C4-2B (cell line): Measurements from ENCODE around the gene PKDCC.
"Not testable (repeated sequence)": the region's sequence is repeated elsewhere in the genome, so short reads cannot be mapped to it uniquely, and the experiment has no call there.

Source experiments
- H3K27ac ChIP-seq: fragments of 450-650 bp; 2 replicates; pipeline ENCODE4 v1.5.1; 2017
- CTCF ChIP-seq: fragments of 450-650 bp; conservative IDR thresholded peaks from 2 replicates; pipeline ENCODE4 v1.5.1; 2017; ENCODE audit warnings: mild to moderate bottlenecking
- ZFX ChIP-seq: fragments of 450-650 bp; IDR thresholded peaks from 2 replicates; pipeline ENCODE4 v1.6.1; 2017

The PKDCC gene

GRCh38 chr2:42061839-42062238, 14.0 kb downstream of the PKDCC start:
- TF ChIP-seq CTCF, result no peak
- TF ChIP-seq ZFX, result no peak
- H3K27ac ChIP-seq, result no peak overlapping the region

- H3K27ac ChIP-seq, result no peak overlapping the region
- TF ChIP-seq ZFX (no peak), CTCF (no peak)
Measured at GRCh38 chr2:42063431-42064171, 15.8 kb downstream of the PKDCC start.

- TF ChIP-seq CTCF (no peak), ZFX (no peak)
- H3K27ac ChIP-seq, result no peak overlapping the region
Measured at GRCh38 chr2:42064417-42064942, 16.7 kb downstream of the PKDCC start.

GRCh38 chr2:42065753-42066152, 17.9 kb downstream of the PKDCC start:
- H3K27ac ChIP-seq, result not testable (repeated sequence)

- H3K27ac ChIP-seq, result not testable (repeated sequence)
Measured at GRCh38 chr2:42067001-42067400, 19.2 kb downstream of the PKDCC start.

- TF ChIP-seq ZFX (no peak), CTCF (no peak)
- H3K27ac ChIP-seq, result no peak overlapping the region
Measured at GRCh38 chr2:42067521-42067920, 19.7 kb downstream of the PKDCC start.

GRCh38 chr2:42068571-42069178, 20.9 kb downstream of the PKDCC start:
- TF ChIP-seq ZFX (no peak), CTCF (no peak)
- no peak overlapping the region for H3K27ac ChIP-seq

- TF ChIP-seq CTCF (no peak), ZFX (no peak)
- no peak overlapping the region for H3K27ac ChIP-seq
Measured at GRCh38 chr2:42069568-42069967, 21.7 kb downstream of the PKDCC start.
